KMS-11 (cell line): ENCODE data around the gene DHX35.

Experiments used
- H2AFZ ChIP-seq: fragments of 200-600 bp; sonication (generic); 2 replicates; pipeline ENCODE4 v1.6.1; 2016; ENCODE audit warnings: antibody characterized with exemption, mixed run types, low read depth
- H3K27ac ChIP-seq: fragments of 200-600 bp; sonication (generic); 2 replicates; pipeline ENCODE4 v1.6.1; 2016; ENCODE audit warnings: mild to moderate bottlenecking, mixed run types
- H3K27me3 ChIP-seq: fragments of 200-600 bp; sonication (generic); 2 replicates; pipeline ENCODE4 v1.6.1; 2017; ENCODE audit warnings: mild to moderate bottlenecking, low read depth, mixed run types, moderate library complexity; ENCODE audit not compliant: insufficient read depth
- H3K36me3 ChIP-seq: fragments of 200-600 bp; sonication (generic); 2 replicates; pipeline ENCODE4 v1.6.1; 2017; ENCODE audit warnings: mild to moderate bottlenecking, mixed run types; ENCODE audit not compliant: insufficient read depth
- H3K4me1 ChIP-seq: fragments of 200-600 bp; sonication (generic); 2 replicates; pipeline ENCODE4 v1.6.1; 2016; ENCODE audit warnings: mild to moderate bottlenecking, low read depth, mixed run types; ENCODE audit not compliant: poor library complexity, severe bottlenecking
- H3K4me2 ChIP-seq: fragments of 200-600 bp; sonication (generic); 2 replicates; pipeline ENCODE4 v1.7.0; 2016; ENCODE audit warnings: mild to moderate bottlenecking, mixed run types
- H3K4me3 ChIP-seq: fragments of 200-600 bp; sonication (generic); IDR thresholded peaks from 2 replicates; pipeline ENCODE4 v1.6.1; 2017; ENCODE audit warnings: low read depth, low read length, mixed read lengths; ENCODE audit not compliant: insufficient read depth
- H3K79me2 ChIP-seq: fragments of 200-600 bp; sonication (generic); 2 replicates; pipeline ENCODE4 v1.6.1; 2016; ENCODE audit warnings: low read depth, mixed run types; ENCODE audit not compliant: insufficient read depth
- H3K9ac ChIP-seq: fragments of 200-600 bp; sonication (generic); 2 replicates; pipeline ENCODE4 v1.6.1; 2016; ENCODE audit warnings: mild to moderate bottlenecking, mixed run types
- H4K20me1 ChIP-seq: fragments of 200-600 bp; sonication (generic); 2 replicates; pipeline ENCODE4 v1.6.1; 2016; ENCODE audit warnings: mild to moderate bottlenecking, mixed run types; ENCODE audit not compliant: insufficient read depth
- CTCF ChIP-seq: fragments of 200-600 bp; sonication (generic); conservative IDR thresholded peaks from 2 replicates; pipeline ENCODE4 v1.6.1; 2017; ENCODE audit warnings: low read depth, mild to moderate bottlenecking, antibody characterized with exemption, low read length, moderate library complexity, mixed read lengths

Gene DHX35

GRCh38 chr20:39042279-39043150, 80.4 kb downstream of the DHX35 start:
- no peak for TF ChIP-seq CTCF
- no peaks in the 10 kb centered on the region for H3K4me1 ChIP-seq
- no peak overlapping the region for H2AFZ ChIP-seq
- no peak overlapping the region for H3K4me3 ChIP-seq
- no peaks in the 10 kb centered on the region for H3K36me3 ChIP-seq
- no peak overlapping the region for H3K9ac ChIP-seq
- no peak overlapping the region for H3K4me2 ChIP-seq
- no peak overlapping the region for H3K27ac ChIP-seq
- H3K79me2 ChIP-seq, result no peaks in the 10 kb centered on the region
- H3K27me3 ChIP-seq, result no peaks in the 10 kb centered on the region
- no peaks in the 10 kb centered on the region for H4K20me1 ChIP-seq

- Histone ChIP-seq H2AFZ (no peak overlapping the region), H3K4me3 (no peak overlapping the region), H3K27me3 (no peaks in the 10 kb centered on the region), H3K36me3 (no peaks in the 10 kb centered on the region), H3K4me2 (no peak overlapping the region), H4K20me1 (no peaks in the 10 kb centered on the region), H3K4me1 (peaks cover 3% of the 10 kb centered on the region), H3K79me2 (no peaks in the 10 kb centered on the region), H3K27ac (no peak overlapping the region), H3K9ac (no peak overlapping the region)
- no peak for TF ChIP-seq CTCF
Measured at GRCh38 chr20:39044501-39044900, 82.4 kb downstream of the DHX35 start.

GRCh38 chr20:39045676-39046075, 83.5 kb downstream of the DHX35 start:
- H3K36me3 ChIP-seq, result no peaks in the 10 kb centered on the region
- H3K27me3 ChIP-seq, result no peaks in the 10 kb centered on the region
- no peak overlapping the region for H2AFZ ChIP-seq
- no peak overlapping the region for H3K9ac ChIP-seq
- H3K4me2 ChIP-seq, result no peak overlapping the region
- TF ChIP-seq CTCF, result no peak
- no peaks in the 10 kb centered on the region for H3K79me2 ChIP-seq
- H3K4me3 ChIP-seq, result no peak overlapping the region
- H3K4me1 ChIP-seq, result peaks cover 7% of the 10 kb centered on the region
- no peak overlapping the region for H3K27ac ChIP-seq
- H4K20me1 ChIP-seq, result no peaks in the 10 kb centered on the region

- Histone ChIP-seq H3K9ac (no peak overlapping the region), H3K79me2 (no peaks in the 10 kb centered on the region), H3K36me3 (no peaks in the 10 kb centered on the region), H3K4me1 (peaks cover 7% of the 10 kb centered on the region), H3K27ac (no peak overlapping the region), H3K4me3 (no peak overlapping the region), H2AFZ (no peak overlapping the region), H3K27me3 (no peaks in the 10 kb centered on the region), H3K4me2 (no peak overlapping the region), H4K20me1 (no peaks in the 10 kb centered on the region)
- TF ChIP-seq CTCF, result no peak
Measured at GRCh38 chr20:39047417-39047985, 85.4 kb downstream of the DHX35 start.
